SH-SY5Y (cell line): Measurements from ENCODE around the gene PKD2L1.

Source experiments
- GATA2 ChIP-seq: IDR thresholded peaks from 2 replicates; pipeline ENCODE4 v1.6.1; 2011; ENCODE audit warnings: mild to moderate bottlenecking, low read depth, low read length
- GATA3 ChIP-seq: IDR thresholded peaks from 2 replicates; pipeline ENCODE4 v1.6.1; 2011; ENCODE audit warnings: low read depth, mild to moderate bottlenecking, low read length, moderate library complexity

Gene PKD2L1

DNA sequence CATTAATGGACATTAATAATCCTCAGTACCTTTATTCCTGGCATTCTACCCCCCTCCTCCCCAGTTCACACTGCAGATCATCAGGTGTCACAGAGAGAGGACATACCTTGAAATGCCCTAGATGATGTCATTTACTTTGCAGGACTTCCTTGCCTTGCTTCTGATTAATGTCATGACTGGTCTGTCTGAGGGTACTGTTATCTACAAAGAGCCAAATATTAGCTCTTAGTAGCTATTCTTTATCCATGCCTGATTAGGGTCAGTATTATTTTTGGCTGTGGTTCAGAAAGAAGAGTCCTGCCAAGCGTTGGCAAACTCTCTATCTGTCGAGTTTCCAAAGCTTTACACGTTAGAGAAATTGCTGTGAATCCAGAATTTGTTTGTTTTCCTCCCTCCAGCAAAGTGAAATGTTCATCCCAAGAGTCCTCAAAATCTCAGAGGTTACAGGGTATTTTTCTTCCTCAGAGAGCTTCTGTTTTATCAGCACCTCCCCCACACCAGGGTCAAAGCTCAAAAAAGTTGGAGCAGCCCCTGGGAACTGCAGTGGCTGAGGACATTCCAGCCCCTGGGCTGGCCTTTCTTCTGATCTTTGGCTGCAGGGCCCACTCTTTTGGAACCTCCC lies 29.6 kb upstream of the PKD2L1 start:
- TF ChIP-seq GATA3 (no peak), GATA2 (no peak)

DNA sequence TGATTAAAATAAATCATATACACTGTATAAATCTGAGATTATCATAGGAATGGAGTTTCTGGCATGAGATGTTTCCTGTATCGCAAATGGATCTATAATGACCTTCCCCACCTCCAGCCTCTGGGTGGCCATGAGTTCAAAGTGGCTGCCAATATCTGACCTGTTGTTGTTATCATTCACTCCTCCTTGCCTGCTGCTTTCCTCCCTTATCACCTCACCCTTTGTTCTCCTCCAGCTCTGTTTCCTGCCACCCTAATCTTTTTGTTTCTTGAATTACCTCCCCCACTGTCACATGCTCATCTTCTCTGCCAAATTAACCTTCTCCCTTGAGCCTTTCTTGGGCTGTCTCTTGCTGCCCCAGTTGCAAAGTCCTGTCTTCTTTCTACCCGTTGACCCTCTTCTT lies 29.0 kb upstream of the PKD2L1 start:
- peak; percentile 92 for TF ChIP-seq GATA2
- no peak for TF ChIP-seq GATA3

DNA sequence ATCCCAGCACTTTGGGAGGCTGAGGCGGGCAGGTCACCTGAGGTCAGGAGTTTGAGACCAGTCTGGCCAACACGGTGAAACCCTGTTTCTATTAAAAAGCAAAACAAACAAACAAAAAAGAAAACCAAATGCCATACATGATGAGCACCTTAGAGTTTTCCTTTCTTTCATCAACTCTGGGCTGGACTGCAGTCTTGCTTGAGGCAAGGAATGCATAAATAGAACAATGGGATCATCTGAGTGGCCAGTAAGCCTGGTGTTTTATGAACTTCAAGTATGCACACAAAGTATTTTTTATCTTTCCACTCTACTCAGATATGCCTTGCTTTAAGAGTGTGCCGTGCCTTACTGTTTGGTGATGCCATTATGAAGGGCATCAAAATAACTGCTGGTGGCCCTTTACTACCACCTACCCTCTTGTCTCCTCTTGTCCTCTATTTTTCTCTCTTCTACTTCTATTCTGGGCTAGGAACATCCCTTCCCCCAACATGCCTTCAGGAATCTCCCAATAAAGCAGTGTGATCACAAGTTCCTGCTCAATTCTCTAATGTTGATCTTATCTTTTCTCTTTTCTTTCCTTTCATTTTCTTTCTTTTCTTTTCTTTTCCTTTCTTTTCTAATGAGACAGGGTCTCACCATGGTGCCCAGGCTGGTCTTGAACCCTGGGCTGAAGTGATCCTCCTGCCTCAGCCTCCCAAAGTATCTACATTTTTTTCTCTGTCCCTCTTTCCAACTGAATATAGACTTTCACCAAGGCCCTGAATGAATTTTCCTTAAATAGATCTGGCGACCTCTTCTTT lies 27.2 kb upstream of the PKD2L1 start:
- TF ChIP-seq GATA2 (no peak), GATA3 (no peak)

DNA sequence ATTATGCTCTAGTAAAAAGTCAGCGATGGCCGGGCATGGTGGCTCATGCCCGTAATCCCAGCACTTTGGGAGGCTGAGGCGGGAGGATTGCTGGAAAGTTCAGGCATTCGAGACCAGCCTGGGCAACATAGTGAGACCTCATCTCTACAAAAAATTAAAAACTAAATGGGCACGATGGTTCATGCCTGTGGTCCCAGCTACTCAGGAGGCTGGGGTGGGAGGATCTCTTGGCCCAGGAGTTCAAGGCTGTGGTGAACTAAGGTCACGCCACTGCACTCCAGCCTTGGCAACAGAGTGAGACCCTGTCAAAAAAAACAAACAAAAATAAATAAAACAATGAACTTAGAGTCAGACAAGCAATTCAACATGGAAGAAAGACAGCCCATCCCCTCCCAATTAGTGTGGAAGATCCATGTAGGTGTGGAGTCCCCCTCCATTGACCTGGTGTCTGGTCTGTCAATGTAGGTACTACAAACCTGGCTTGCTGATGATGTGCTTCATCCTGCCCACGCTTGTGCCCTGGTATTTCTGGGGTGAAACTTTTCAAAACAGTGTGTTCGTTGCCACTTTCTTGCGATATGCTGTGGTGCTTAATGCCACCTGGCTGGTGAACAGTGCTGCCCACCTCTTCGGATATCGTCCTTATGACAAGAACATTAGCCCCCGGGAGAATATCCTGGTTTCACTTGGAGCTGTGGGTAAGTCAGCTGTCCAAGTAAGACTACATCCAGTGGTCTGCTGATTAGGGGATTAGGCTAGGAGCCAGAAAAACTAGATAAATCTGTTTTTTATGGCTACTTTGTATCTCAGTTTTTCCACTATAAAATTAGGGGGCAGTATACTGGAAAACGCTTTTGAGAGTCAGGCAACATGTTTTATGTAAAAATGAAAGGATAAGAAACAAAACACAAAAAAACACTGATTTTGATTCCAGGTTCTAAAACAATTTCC lies 26.3 kb upstream of the PKD2L1 start:
- TF ChIP-seq GATA3 (no peak), GATA2 (no peak)

DNA sequence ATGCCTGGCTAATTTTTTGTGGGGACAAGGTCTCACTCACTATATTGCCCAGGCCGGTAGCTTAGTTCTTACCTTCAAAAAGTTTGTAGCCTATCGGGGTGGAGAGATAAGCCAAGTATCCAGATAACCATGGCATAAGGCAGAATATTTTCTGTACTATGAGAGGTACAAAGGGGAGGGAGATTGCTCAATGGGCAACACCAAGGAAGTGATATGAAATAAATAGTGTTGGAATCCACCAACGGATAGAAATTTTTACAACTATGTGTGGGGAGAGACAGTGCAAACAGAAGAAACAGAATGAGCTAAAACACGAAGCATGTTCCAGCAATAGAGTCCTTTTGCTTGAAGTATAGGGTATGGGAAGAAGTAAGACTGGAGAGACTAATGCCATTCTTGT lies 25.1 kb upstream of the PKD2L1 start:
- TF ChIP-seq GATA3 = no peak
- no peak for TF ChIP-seq GATA2

DNA sequence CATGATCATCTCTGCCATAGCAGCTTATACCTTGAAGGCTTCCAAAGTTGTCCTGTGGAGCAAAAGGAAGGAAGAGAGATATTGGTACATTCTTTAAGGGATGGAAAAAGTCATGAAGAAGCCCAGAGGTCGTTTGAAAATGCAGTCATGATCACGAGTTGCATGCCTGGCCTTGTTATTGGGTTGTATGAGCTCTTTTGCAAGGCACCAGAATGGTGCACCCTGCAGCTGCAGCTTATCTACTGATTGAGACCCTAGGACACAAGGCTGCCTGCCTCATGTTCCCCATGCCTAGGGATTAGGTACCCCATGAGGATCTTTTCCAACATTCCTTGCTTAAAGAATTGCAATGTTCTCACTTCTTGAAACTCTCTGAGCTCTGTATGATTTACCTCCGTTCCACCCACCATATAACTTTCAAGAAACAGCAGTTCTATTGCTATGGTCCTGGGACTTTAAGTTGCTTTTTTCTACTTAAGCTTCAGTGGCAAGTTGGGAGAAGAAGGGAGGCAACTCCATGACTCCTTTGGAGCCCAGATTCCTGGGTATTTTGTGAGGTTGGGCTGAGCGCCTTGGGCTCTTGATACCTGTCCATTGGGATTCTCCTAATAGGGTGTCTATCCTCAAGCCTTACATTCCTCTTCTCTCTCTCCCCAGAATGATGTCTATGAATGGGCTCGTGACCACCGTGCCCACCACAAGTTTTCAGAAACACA lies 23.9 kb upstream of the PKD2L1 start:
- TF ChIP-seq GATA3 (no peak), GATA2 (no peak)

DNA sequence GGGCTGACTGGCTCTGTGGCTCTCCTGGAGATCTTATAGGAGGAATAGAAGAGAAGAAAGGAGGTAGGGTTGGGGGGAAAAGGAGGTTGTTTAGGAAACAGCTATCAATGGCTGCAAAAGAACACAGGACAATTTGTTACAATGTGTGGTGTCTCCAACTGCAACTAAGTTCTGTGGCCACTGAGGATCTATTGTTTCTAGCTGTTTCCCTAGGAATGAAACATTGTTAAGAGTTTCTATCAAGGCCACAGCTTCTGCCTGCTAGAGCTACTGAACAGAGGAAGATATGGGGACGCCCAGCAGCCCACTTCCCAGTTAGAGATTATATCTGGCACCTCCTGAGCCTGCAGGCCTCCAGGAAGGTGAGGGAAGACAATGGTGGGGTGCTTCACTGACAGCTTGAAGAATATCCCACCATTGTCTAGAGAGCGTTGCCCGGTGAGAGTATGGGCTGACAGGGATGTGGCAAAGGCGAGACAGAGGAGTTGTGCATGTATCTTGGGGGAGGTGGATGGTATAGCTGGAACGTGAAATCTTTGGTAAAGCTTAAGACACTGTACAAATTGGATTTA lies 21.0 kb upstream of the PKD2L1 start:
- TF ChIP-seq GATA2 (no peak), GATA3 (no peak)

DNA sequence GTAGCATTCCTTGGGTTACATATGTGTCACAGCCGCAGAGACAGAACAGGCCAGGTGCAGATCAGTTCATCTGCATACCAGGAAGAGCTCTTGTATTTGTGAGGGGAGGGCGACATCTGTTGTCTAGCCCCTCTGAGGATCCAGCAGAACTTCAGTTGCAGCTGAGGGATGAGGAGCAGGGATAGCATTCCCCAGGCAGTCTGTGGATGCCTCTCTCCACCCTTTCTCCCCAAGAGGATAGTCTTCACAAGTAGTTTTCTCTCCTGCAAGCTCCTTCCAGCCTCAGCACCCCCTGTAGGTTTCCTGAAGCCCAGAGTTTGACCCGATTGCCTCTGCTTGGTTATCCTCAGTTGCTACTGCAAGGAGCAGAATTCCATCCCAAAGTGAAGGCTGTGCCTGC lies 19.6 kb upstream of the PKD2L1 start:
- no peak for TF ChIP-seq GATA3
- TF ChIP-seq GATA2 = no peak

DNA sequence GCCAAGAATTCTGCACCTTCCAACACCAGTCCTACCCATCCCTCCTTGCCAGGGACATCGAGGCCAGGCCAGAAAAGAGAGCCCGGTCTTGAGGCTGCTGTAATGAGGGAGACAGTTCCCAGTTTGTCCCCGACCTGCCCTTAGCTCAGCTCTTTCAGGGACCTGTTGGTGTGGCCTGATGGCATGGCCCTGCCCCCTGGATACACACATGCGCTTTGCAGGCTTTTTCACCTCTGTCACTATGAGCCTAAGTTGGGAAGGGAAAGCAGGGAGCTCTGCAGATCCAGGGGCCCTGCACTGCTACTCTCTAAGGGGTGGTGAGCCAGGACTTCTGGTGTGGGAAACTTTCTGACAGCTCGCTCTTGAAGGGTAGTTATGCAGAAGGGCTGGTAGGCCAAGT lies 19.1 kb upstream of the PKD2L1 start:
- no peak for TF ChIP-seq GATA2
- no peak for TF ChIP-seq GATA3

DNA sequence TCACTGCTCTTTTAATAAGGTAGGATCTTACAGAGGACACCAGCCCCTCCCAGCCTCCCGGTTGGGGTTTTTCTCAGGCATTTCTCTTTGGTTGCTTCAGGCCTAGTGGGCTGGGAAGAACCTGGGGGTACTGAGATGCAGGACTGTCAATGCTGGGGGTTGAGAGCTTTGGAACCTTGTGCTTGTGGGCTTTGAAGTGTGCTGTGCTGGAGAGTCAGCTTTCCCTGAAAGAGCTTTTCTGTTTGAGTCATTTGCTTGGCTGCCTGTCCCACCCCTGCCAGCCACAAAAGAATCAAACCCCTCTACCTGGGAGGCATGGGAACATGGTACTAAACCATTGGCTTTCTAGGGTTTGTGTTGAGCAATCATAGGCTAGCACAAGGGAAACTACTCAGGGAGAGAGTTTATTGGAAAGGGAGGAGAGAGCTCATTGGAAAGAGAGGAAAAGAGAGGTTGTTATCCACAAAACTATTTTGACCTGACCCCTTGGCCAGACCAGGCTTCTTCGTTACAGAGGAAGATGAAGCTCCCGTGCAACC lies 18.4 kb upstream of the PKD2L1 start:
- no peak for TF ChIP-seq GATA3
- TF ChIP-seq GATA2 = no peak

DNA sequence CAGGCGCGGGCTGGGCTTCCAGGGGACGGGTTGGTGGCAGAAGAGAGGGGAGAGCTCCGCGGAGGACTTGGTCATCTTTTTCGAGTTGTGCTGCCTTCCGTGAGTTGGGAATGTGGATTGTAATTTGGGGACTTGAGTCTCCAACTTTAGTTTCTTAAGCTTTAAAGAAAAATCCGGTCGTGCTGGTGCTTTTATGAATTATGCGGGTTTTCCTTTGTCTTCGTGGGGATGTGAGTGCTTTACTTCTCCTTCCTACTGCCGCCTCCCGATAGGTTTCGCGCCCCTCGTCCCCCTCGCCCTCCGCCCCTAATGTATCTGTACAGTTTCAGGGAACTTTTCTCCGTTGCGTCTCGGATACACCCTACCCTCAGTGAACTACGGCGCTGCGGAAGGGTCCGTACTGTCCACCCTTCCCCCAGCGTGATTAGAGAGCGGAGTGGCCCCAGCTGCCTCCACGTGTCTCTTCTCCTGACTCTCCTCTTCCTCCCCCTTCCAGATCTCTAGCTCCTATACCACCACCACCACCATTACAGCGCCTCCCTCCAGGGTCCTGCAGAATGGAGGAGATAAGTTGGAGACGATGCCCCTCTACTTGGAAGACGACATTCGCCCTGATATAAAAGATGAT lies 17.7 kb upstream of the PKD2L1 start:
- no peak for TF ChIP-seq GATA3
- TF ChIP-seq GATA2 = no peak

DNA sequence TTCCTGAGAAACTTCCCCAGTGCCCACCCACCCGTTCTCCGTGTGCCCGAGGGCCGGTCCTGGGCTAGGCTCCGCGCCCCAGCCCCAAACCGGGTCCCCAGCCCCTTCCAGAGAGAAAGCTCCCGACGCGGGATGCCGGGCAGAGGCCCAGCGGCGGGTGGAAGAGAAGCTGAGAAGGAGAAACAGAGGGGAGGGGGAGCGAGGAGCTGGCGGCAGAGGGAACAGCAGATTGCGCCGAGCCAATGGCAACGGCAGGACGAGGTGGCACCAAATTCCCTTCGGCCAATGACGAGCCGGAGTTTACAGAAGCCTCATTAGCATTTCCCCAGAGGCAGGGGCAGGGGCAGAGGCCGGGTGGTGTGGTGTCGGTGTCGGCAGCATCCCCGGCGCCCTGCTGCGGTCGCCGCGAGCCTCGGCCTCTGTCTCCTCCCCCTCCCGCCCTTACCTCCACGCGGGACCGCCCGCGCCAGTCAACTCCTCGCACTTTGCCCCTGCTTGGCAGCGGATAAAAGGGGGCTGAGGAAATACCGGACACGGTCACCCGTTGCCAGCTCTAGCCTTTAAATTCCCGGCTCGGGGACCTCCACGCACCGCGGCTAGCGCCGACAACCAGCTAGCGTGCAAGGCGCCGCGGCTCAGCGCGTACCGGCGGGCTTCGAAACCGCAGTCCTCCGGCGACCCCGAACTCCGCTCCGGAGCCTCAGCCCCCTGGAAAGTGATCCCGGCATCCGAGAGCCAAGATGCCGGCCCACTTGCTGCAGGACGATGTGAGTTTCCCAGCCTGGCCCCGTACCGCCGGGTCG lies 16.9 kb upstream of the PKD2L1 start, which contains the start of gene SCD:
Gene SCD, plus strand, starts transcription at position 469 of the 803 bp plus-strand sequence. Its CDS starts 272 bp downstream, at position 741.
- no peak for TF ChIP-seq GATA2
- TF ChIP-seq GATA3 = no peak
